Sciatic nerve (tissue), 2 donors: ENCODE results near the gene HNF1B. TPM values are rescaled to one million over a fixed set of nuclear protein-coding genes. Genes with fewer than 3 reads are reported as not detected.

Source experiments
- ATAC-seq: fragments of 200-7000 bp; cut with Tn5 transposase; one replicate; pipeline ENCODE4 v1.9.1; 2020; ENCODE audit warnings: mild to moderate bottlenecking, moderate library complexity
- DNase-seq: peaks from one replicate; pipeline ENCODE4 v3.0.0-alpha.2; 2020; ENCODE audit warnings: low spot score
- intact Hi-C: fragments of 100-400 bp; cut with DNase I; formaldehyde crosslinking; loops from one replicate; pipeline ENCODE4 v1.14.2; 2022
- total RNA-seq: library from RNA; stranded (reverse); fragmentation: NEBNext Ultra II Directional; extraction: Animal tissue kit (Norgen Biotek cat#: 25700); gene quantifications from one replicate; pipeline ENCODE4 v1.2.1, GENCODE V29; 2021
- donor health status: DM: no; HTN: no; CAD: no.
- donor health status: DM: no; HTN: no; CAD: no.

Gene HNF1B
- total RNA-seq, 1 donor from 2014 or later: not detected

- DNase-seq (no peak), ATAC-seq (no peak)
- intact Hi-C loops: no loop called here
Observed at GRCh38 chr17:37714897-37715296, 30.0 kb downstream of the HNF1B start.

- intact Hi-C loops: no loop called here
Observed at GRCh38 chr17:37713624-37714023, 31.2 kb downstream of the HNF1B start.

GRCh38 chr17:37713028-37713431, 31.8 kb downstream of the HNF1B start:
- intact Hi-C loops: no loop called here
- ATAC-seq (no peak), DNase-seq (no peak)

More at GRCh38 chr17:37713624-37714023, 31.2 kb downstream of the HNF1B start:
- ATAC-seq (no peak), DNase-seq (no peak)

GRCh38 chr17:37711113-37711512, 33.7 kb downstream of the HNF1B start:
- ATAC-seq: no peak
- intact Hi-C loops: no loop called here

GRCh38 chr17:37710344-37710886, 34.4 kb downstream of the HNF1B start:
- intact Hi-C loops: no loop called here
- DNase-seq: no peak
- no peak for ATAC-seq

More at GRCh38 chr17:37711113-37711512, 33.7 kb downstream of the HNF1B start:
- DNase-seq: no peak

GRCh38 chr17:37708616-37709212, 36.1 kb downstream of the HNF1B start:
- ATAC-seq (no peak), DNase-seq (no peak)
- intact Hi-C loops: no loop called here

- intact Hi-C loops: no loop called here
- ATAC-seq (no peak), DNase-seq (no peak)
Observed at GRCh38 chr17:37708008-37708615, 36.7 kb downstream of the HNF1B start.

- intact Hi-C loops: no loop called here
- no peak for ATAC-seq
- no peak for DNase-seq
Observed at GRCh38 chr17:37706446-37706845, 38.4 kb downstream of the HNF1B start.

- intact Hi-C loops: loop anchor here (2.0 kb wide), 1 partner anchor 28 kb away; no protein-coding TSS in a partner anchor
- ATAC-seq: no peak
Observed at GRCh38 chr17:37702598-37702997, 42.3 kb downstream of the HNF1B start.

GRCh38 chr17:37701496-37701898, 43.4 kb downstream of the HNF1B start:
- no peak for DNase-seq
- intact Hi-C loops: no loop called here
- no peak for ATAC-seq

More at GRCh38 chr17:37702598-37702997, 42.3 kb downstream of the HNF1B start:
- no peak for DNase-seq

GRCh38 chr17:37700881-37701280, 44.0 kb downstream of the HNF1B start:
- no peak for DNase-seq
- ATAC-seq: no peak
- intact Hi-C loops: no loop called here

GRCh38 chr17:37699285-37699973, 45.4 kb downstream of the HNF1B start:
- intact Hi-C loops: no loop called here
- ATAC-seq (no peak), DNase-seq (no peak)

- intact Hi-C loops: no loop called here
- DNase-seq: no peak
- no peak for ATAC-seq
Observed at GRCh38 chr17:37698911-37699255, 46.0 kb downstream of the HNF1B start.

- intact Hi-C loops: no loop called here
- DNase-seq: no peak
- ATAC-seq: no peak
Observed at GRCh38 chr17:37698132-37698910, 46.5 kb downstream of the HNF1B start.

- intact Hi-C loops: no loop called here
- no peak for DNase-seq
- no peak for ATAC-seq
Observed at GRCh38 chr17:37697381-37697780, 47.5 kb downstream of the HNF1B start.

GRCh38 chr17:37696366-37696765, 48.5 kb downstream of the HNF1B start:
- ATAC-seq (no peak), DNase-seq (no peak)
- intact Hi-C loops: no loop called here

GRCh38 chr17:37695726-37696125, 49.1 kb downstream of the HNF1B start:
- DNase-seq (no peak), ATAC-seq (no peak)
- intact Hi-C loops: no loop called here

- ATAC-seq: no peak
- DNase-seq: no peak
- intact Hi-C loops: no loop called here
Observed at GRCh38 chr17:37694734-37695133, 50.1 kb downstream of the HNF1B start.

GRCh38 chr17:37693328-37693727, 51.5 kb downstream of the HNF1B start:
- ATAC-seq (no peak), DNase-seq (no peak)
- intact Hi-C loops: no loop called here
